H9 (cell line): ENCODE measurements around the gene ASB4. TPM values are rescaled to one million over a fixed set of nuclear protein-coding genes. Genes with fewer than 3 reads are reported as not detected.

ENCODE experiments used
- DNase-seq: peaks from one replicate; pipeline ENCODE4 v3.0.0-alpha.2; 2017
- H2AFZ ChIP-seq: one replicate; pipeline ENCODE4 v1.6.1; 2013; ENCODE audit warnings: mild to moderate bottlenecking, low read length, control low read depth, moderate library complexity
- H2AK5ac ChIP-seq: 2 replicates; pipeline ENCODE4 v1.6.1; 2013; ENCODE audit warnings: low read length, control low read depth, mixed read lengths; ENCODE audit not compliant: insufficient read length
- H2BK120ac ChIP-seq: one replicate; pipeline ENCODE4 v1.6.1; 2013; ENCODE audit warnings: low read depth, mild to moderate bottlenecking, low read length, control low read depth, inconsistent platforms; ENCODE audit not compliant: poor library complexity, severe bottlenecking
- H2BK12ac ChIP-seq: 2 replicates; pipeline ENCODE4 v1.6.1; 2013; ENCODE audit warnings: low read length, control low read depth, mixed read lengths, low read depth; ENCODE audit not compliant: insufficient read length
- H2BK15ac ChIP-seq: 2 replicates; pipeline ENCODE4 v1.6.1; 2013; ENCODE audit warnings: low read depth, low read length, control low read depth
- H2BK20ac ChIP-seq: one replicate; pipeline ENCODE4 v1.6.1; 2013; ENCODE audit warnings: low read depth, mild to moderate bottlenecking, low read length, control low read depth, inconsistent platforms; ENCODE audit not compliant: poor library complexity, severe bottlenecking
- H2BK5ac ChIP-seq: 2 replicates; pipeline ENCODE4 v1.6.1; 2013; ENCODE audit warnings: low read length, control low read depth, mixed read lengths; ENCODE audit not compliant: insufficient read length
- H3K14ac ChIP-seq: 2 replicates; pipeline ENCODE4 v1.6.1; 2013; ENCODE audit warnings: low read length, control low read depth; ENCODE audit not compliant: insufficient read depth
- H3K18ac ChIP-seq: 2 replicates; pipeline ENCODE4 v1.6.1; 2013; ENCODE audit warnings: low read depth, mild to moderate bottlenecking, mixed read lengths, low read length, control low read depth; ENCODE audit not compliant: insufficient read length
- H3K23ac ChIP-seq: 2 replicates; pipeline ENCODE4 v1.6.1; 2013; ENCODE audit warnings: low read length, control low read depth, mixed read lengths, low read depth; ENCODE audit not compliant: insufficient read length
- H3K23me2 ChIP-seq: 2 replicates; pipeline ENCODE4 v1.6.1; 2013; ENCODE audit warnings: low read depth, mild to moderate bottlenecking, mixed read lengths, low read length, control low read depth; ENCODE audit not compliant: insufficient read length, poor library complexity, severe bottlenecking
- H3K27ac ChIP-seq: 2 replicates; pipeline ENCODE4 v1.5.1; 2013; ENCODE audit warnings: low read length, control low read depth, mixed read lengths, low read depth; ENCODE audit not compliant: insufficient read length
- H3K27me3 ChIP-seq: 2 replicates; pipeline ENCODE4 v1.6.1; 2013; ENCODE audit warnings: low read length, control low read depth, inconsistent platforms; ENCODE audit not compliant: insufficient read depth
- H3K4ac ChIP-seq: 2 replicates; pipeline ENCODE4 v1.6.1; 2013; ENCODE audit warnings: low read depth, mild to moderate bottlenecking, control low read depth, inconsistent platforms, low read length, moderate library complexity
- H3K4me1 ChIP-seq: 2 replicates; pipeline ENCODE4 v1.6.1; 2013; ENCODE audit warnings: low read length, control low read depth, inconsistent platforms; ENCODE audit not compliant: insufficient read depth
- H3K4me2 ChIP-seq: 2 replicates; pipeline ENCODE4 v1.6.1; 2013; ENCODE audit warnings: low read length, control low read depth, mixed read lengths; ENCODE audit not compliant: insufficient read length, insufficient read depth
- H3K56ac ChIP-seq: 2 replicates; pipeline ENCODE4 v1.6.1; 2013; ENCODE audit warnings: low read depth, mild to moderate bottlenecking, mixed read lengths, low read length, control low read depth; ENCODE audit not compliant: insufficient read length
- H3K79me1 ChIP-seq: 2 replicates; pipeline ENCODE4 v1.6.1; 2013; ENCODE audit warnings: low read depth, mild to moderate bottlenecking, moderate library complexity, low read length, control low read depth, inconsistent platforms; ENCODE audit not compliant: insufficient read depth, poor library complexity, severe bottlenecking
- H3K79me2 ChIP-seq: 2 replicates; pipeline ENCODE4 v1.6.1; 2013; ENCODE audit warnings: low read length, control low read depth, inconsistent platforms; ENCODE audit not compliant: insufficient read depth
- H3K9ac ChIP-seq: 2 replicates; pipeline ENCODE4 v1.6.1; 2013; ENCODE audit warnings: low read length, control low read depth, mixed read lengths; ENCODE audit not compliant: insufficient read length; ENCODE audit errors: extremely low read depth
- H3K9me3 ChIP-seq: one replicate; pipeline ENCODE4 v1.6.1; 2013; ENCODE audit warnings: low read depth, low read length, inconsistent platforms; ENCODE audit not compliant: control insufficient read depth
- H3T11ph ChIP-seq: one replicate; pipeline ENCODE4 v1.6.1; 2013; ENCODE audit warnings: mild to moderate bottlenecking, low read length, control low read depth, inconsistent platforms
- H4K20me1 ChIP-seq: one replicate; pipeline ENCODE4 v1.6.1; 2013; ENCODE audit not compliant: control insufficient read depth, insufficient read length, insufficient read depth
- H4K5ac ChIP-seq: 2 replicates; pipeline ENCODE4 v1.6.1; 2013; ENCODE audit warnings: low read depth, mild to moderate bottlenecking, mixed read lengths, low read length, control low read depth; ENCODE audit not compliant: insufficient read length
- H4K8ac ChIP-seq: replicated peaks from 2 replicates; pipeline ENCODE4 v1.6.1; 2013; ENCODE audit warnings: low read length, control low read depth, mixed read lengths, low read depth; ENCODE audit not compliant: insufficient read length
- H4K91ac ChIP-seq: 2 replicates; pipeline ENCODE4 v1.6.1; 2013; ENCODE audit warnings: low read depth, mild to moderate bottlenecking, moderate library complexity, mixed read lengths, low read length, control low read depth; ENCODE audit not compliant: insufficient read length
- H3K27ac Mint-ChIP-seq, 3 experiments: 2 replicates in 2 of 3; 3 replicates in 1 of 3; pipeline ENCODE4 v1.8.0; 2020 to 2021; ENCODE audit warnings: mixed read lengths in 3 of 3, mild to moderate bottlenecking in 1 of 3, moderate library complexity in 1 of 3
- H3K27me3 Mint-ChIP-seq: 2 replicates; pipeline ENCODE4 v1.8.0; 2021; ENCODE audit warnings: low read depth, mild to moderate bottlenecking, moderate library complexity, mixed read lengths
- H3K36me3 Mint-ChIP-seq, 3 experiments: 2 replicates in 2 of 3; 3 replicates in 1 of 3; pipeline ENCODE4 v1.8.0; 2020 to 2021; ENCODE audit warnings: low read depth in 3 of 3, mixed read lengths in 3 of 3; ENCODE audit not compliant: insufficient read depth in 1 of 3
- H3K4me1 Mint-ChIP-seq, 2 experiments: 2 replicates each; pipeline ENCODE4 v1.8.0; 2020; ENCODE audit warnings: mixed read lengths in 2 of 2
- H3K4me3 Mint-ChIP-seq, 2 experiments: 2 replicates in 1 of 2; 3 replicates in 1 of 2; pipeline ENCODE4 v1.8.0; 2020 to 2021; ENCODE audit warnings: mild to moderate bottlenecking in 2 of 2, mixed read lengths in 2 of 2, moderate library complexity in 1 of 2
- H3K9me3 Mint-ChIP-seq, 2 experiments: 2 replicates in 1 of 2; 3 replicates in 1 of 2; pipeline ENCODE4 v1.8.0; 2020; ENCODE audit warnings: mild to moderate bottlenecking in 2 of 2, mixed read lengths in 2 of 2, moderate library complexity in 1 of 2
- total RNA-seq: library from RNA; stranded (reverse); gene quantifications from 2 replicates; pipeline ENCODE4 v1.2.1, GENCODE V29; 2021
- TF ChIP-seq, protein P1 (sequence below): fragments of 200-600 bp; sonication (generic); conservative IDR thresholded peaks from 3 replicates; pipeline ENCODE4 v1.8.0; 2021; ENCODE audit warnings: antibody characterized with exemption, mild to moderate bottlenecking

ASB4 gene
- total RNA-seq, 1 experiment from 2014 or later: not detected

- H3K14ac ChIP-seq: no peak overlapping the region
- Mint-ChIP-seq H3K4me1 (peaks cover 7 to 10% of the 10 kb centered on the region in 2 experiments), H3K27ac (no peak overlapping the region), H3K36me3 (peaks cover 0 to 3% (median 0%) of the 10 kb centered on the region in 3 experiments; a peak in 1 of 7 replicates), H3K27me3 (no peaks in the 10 kb centered on the region), H3K4me3 (no peak overlapping the region), H3K9me3 (no peaks in the 10 kb centered on the region)
- H2BK12ac ChIP-seq: no peak overlapping the region
- no peak overlapping the region for H2BK120ac ChIP-seq
- no peak overlapping the region for H3K56ac ChIP-seq
- H4K20me1 ChIP-seq: no peaks in the 10 kb centered on the region
- no peak for DNase-seq
- no peak overlapping the region for H4K5ac ChIP-seq
- no peak overlapping the region for H3K9ac ChIP-seq
- TF ChIP-seq, protein P1, sequence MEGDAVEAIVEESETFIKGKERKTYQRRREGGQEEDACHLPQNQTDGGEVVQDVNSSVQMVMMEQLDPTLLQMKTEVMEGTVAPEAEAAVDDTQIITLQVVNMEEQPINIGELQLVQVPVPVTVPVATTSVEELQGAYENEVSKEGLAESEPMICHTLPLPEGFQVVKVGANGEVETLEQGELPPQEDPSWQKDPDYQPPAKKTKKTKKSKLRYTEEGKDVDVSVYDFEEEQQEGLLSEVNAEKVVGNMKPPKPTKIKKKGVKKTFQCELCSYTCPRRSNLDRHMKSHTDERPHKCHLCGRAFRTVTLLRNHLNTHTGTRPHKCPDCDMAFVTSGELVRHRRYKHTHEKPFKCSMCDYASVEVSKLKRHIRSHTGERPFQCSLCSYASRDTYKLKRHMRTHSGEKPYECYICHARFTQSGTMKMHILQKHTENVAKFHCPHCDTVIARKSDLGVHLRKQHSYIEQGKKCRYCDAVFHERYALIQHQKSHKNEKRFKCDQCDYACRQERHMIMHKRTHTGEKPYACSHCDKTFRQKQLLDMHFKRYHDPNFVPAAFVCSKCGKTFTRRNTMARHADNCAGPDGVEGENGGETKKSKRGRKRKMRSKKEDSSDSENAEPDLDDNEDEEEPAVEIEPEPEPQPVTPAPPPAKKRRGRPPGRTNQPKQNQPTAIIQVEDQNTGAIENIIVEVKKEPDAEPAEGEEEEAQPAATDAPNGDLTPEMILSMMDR: no peak
- H4K8ac ChIP-seq: no peak overlapping the region
- H2BK20ac ChIP-seq: no peak overlapping the region
- H4K91ac ChIP-seq: no peak overlapping the region
- no peak overlapping the region for H2AFZ ChIP-seq
- H3K79me1 ChIP-seq: no peaks in the 10 kb centered on the region
- no peak overlapping the region for H2BK15ac ChIP-seq
- no peaks in the 10 kb centered on the region for H3K9me3 ChIP-seq
- H3T11ph ChIP-seq: no peak overlapping the region
- H3K27ac ChIP-seq: no peak overlapping the region
- H3K18ac ChIP-seq: no peak overlapping the region
- H3K27me3 ChIP-seq: no peaks in the 10 kb centered on the region
- H3K23me2 ChIP-seq: no peaks in the 10 kb centered on the region
- H3K23ac ChIP-seq: no peak overlapping the region
- no peaks in the 10 kb centered on the region for H3K79me2 ChIP-seq
- no peak overlapping the region for H3K4me2 ChIP-seq
- no peaks in the 10 kb centered on the region for H3K4me1 ChIP-seq
- H2BK5ac ChIP-seq: no peak overlapping the region
- H3K4ac ChIP-seq: no peak overlapping the region
- H2AK5ac ChIP-seq: no peak overlapping the region
Observed at GRCh38 chr7:95479992-95480624, 5.6 kb upstream of the ASB4 start.
